IPS-NIHi7 (cell line): ENCODE results near the gene CYP26A1.

Experiments used
- DNase-seq: peaks from one replicate; pipeline ENCODE4 v3.0.0; 2012; ENCODE audit warnings: mixed read lengths; ENCODE audit errors: extremely low spot score

The CYP26A1 gene, protein sequence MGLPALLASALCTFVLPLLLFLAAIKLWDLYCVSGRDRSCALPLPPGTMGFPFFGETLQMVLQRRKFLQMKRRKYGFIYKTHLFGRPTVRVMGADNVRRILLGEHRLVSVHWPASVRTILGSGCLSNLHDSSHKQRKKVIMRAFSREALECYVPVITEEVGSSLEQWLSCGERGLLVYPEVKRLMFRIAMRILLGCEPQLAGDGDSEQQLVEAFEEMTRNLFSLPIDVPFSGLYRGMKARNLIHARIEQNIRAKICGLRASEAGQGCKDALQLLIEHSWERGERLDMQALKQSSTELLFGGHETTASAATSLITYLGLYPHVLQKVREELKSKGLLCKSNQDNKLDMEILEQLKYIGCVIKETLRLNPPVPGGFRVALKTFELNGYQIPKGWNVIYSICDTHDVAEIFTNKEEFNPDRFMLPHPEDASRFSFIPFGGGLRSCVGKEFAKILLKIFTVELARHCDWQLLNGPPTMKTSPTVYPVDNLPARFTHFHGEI

DNA sequence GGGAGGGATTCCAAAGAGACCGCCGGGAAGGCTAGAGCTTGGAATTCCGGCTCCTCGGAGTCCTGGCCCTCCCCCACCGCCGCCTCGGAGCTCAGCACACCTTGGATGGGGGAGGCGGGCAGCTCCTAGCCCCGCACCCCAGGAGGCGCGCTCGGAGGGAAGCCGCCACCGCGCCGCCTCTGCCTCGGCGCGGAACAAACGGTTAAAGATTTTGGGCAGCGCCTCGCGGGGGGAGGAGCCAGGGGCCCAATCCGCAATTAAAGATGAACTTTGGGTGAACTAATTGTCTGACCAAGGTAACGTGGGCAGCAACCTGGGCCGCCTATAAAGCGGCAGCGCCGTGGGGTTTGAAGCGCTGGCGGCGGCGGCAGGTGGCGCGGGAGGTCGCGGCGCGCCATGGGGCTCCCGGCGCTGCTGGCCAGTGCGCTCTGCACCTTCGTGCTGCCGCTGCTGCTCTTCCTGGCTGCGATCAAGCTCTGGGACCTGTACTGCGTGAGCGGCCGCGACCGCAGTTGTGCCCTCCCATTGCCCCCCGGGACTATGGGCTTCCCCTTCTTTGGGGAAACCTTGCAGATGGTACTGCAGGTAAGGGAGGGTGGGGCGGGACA, at the start of gene CYP26A1:
CYP26A1 (plus strand) TSS at position 355 of the 608 bp plus-strand sequence; CDS start at position 397, 42 bp downstream.
- DNase-seq, result peak; percentile 78

DNA sequence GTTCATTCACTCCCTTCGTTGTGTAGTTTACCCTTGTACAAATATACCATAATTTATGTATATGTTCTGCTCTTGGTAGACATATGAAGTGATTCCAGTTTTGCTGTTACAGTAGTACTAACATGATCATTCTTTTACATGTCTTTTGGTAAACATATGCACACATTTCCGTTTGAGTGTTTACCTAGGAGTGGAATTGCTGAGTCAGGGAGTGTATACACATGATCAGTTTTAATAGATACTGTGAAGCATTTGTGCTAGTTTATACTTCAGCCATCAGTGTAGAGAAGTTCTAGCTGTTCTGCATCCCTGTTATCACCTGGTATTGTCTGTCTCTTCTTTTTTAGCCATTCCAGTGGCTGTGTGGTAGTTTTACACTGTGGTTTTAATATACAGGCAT, 47.6 kb upstream of the CYP26A1 start:
- DNase-seq, result no peak

DNA sequence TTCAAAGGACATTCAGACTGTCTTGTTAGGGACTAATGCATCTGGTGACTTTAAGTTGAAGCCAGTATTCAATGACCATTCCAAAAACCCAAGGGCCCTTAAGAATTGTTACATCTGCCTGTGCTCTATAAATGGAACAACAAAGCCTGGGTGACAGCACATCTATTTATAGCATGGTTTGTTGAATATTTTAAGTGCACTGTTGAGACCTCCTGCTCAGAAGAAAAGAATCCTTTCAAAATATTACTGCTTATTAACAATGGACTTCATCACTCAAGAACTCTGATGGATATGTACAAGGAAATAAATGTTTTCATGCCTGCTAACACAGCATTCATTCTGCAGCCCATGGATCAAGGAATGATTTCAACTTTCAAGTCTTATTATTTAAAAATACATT, 46.2 kb upstream of the CYP26A1 start:
- DNase-seq, result no peak

DNA sequence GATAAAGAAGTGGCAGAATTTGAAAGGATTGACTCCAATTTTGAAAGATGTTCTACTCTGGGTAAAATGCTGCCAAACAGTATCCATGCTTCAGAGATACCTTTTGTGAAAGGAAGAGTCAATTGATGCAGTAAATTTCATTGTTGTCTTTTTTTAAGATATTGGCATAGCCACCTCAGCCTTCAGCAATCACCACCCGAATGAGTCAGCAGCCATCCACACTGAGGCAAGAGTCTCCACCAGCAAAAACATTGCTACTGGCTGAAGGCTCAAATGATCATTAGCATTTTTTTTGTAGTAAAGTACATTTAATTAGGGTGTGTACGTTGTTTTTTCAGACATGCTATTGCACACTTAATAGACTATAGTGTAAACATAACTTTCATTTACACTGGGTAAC, 44.8 kb upstream of the CYP26A1 start:
- no peak for DNase-seq

GRCh38 chr10:93030409-93030808, 43.3 kb upstream of the CYP26A1 start:
- no peak for DNase-seq

GRCh38 chr10:93032105-93032808, 41.4 kb upstream of the CYP26A1 start:
- no peak for DNase-seq

DNA sequence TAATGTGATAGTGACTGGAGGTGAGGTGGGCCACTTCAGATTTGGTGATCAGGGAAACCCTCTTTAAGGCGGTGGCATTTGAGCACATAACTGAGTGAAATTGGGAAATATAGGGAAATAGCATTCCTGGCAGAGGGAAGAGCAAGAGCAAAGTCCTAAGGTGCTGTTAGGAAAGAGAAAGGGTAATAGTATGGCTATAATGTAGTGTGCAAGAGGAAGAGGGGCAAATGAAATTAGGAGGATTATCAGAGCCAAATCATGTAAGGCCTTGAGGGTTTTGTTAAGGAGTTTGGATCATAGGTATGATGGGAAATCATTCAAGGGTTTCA, 40.9 kb upstream of the CYP26A1 start:
- no peak for DNase-seq

DNA sequence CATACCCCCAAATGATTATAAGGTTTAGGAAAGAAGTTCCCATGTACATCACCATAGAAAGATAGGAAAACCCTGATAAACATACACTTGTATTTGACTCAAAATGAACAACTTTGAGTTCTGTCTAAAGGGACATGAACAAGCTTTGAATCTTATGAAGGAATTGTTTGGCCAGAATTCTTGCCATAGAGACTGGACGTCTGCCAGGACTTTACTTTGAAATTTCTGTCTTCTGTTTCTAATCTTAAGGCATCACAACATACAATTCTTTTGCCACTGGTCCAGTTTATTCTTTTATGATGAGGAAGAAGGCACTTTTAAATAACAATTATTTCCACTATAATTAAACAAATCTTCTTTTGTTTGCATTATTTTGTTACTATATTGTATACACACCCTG, 39.3 kb upstream of the CYP26A1 start:
- DNase-seq, result no peak

DNA sequence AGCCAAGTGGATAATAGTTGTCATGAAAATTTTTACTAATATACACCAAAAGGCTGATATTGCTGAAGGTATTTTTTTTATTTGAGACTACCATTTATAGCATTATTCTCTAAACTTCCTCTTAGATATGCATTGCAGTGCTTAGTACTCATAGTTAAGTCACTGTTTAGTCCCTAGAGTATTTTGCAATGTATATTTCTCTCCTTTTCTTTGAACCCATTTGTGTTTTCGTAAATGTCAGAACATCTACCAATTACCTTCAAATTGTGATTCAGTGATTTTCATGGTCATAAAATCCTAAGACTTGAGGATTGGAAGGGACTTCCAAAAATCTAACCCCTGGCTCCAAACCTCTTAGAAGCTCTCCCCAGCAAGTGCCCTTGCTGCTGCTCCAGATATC, 34.6 kb upstream of the CYP26A1 start:
- DNase-seq, result no peak

DNA sequence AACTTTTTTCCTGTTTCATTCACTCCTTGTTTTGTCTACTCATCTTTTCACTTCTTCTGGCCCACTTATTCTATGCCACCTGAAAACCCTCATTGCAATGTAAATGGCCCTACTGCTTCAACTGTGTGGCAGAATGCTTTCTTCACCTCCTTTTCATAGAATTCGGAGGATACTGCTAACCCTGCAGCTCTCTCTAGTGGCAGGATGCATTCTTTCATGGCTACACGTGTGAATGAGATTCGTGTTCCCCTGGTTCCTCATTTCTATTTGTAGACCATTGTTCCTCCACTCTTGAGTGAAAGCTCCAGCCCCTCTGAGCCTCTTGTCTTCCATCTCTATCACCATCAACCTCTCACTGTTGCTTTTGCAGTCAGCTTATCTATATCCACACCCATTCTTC, 34.0 kb upstream of the CYP26A1 start:
- DNase-seq, result peak; percentile 69

DNA sequence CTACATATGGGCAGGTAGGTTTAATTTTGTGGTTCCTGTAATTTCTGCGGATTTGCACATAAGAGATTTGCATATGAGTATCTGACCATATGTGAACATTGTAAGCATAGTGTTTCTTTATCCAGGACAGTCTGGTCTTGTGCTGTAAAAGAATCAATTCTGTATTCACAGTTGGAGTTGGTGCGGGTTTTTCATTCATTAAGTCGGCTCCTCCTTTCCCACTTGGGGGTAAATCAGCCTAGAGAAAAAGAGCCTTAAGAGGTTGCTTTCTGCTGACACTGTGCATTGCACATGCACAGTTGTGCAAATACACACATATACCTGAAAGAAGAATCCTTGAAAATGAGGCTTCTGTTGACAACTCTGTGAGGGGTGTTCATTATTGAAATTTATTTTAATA, 19.2 kb upstream of the CYP26A1 start:
- DNase-seq, result no peak

DNA sequence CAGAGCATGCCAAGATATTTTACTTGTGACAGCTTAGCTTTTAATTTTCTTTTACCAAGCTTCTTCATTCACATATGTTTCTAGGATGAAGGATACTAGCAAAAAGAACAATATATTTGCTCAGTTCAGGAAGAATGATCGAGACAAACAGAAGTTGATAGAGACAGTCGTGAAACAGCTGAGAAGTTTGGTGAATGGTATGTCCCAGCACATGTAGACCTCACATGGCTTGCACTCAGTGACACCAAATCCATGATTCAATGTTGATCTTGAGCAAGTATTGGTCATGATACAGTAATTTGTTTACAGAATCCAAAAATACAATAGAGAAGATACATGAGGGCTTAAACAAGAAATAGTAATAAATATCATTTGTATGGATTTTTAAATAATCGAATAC, 15.6 kb upstream of the CYP26A1 start:
- no peak for DNase-seq

GRCh38 chr10:93059975-93060886, 13.5 kb upstream of the CYP26A1 start, which contains the start of gene CYP26C1:
Gene CYP26C1, plus strand, starts transcription at chr10:93060798. Its CDS starts 466 bp downstream, at chr10:93061264.
- peak; percentile 46 for DNase-seq

- DNase-seq, result peak; percentile 26
Observed at GRCh38 chr10:93060887-93061593, 12.7 kb upstream of the CYP26A1 start.

- DNase-seq, result no peak
Observed at GRCh38 chr10:93061594-93062513, 11.8 kb upstream of the CYP26A1 start.

GRCh38 chr10:93062514-93063143, 11.1 kb upstream of the CYP26A1 start:
- peak; percentile 78 for DNase-seq

DNA sequence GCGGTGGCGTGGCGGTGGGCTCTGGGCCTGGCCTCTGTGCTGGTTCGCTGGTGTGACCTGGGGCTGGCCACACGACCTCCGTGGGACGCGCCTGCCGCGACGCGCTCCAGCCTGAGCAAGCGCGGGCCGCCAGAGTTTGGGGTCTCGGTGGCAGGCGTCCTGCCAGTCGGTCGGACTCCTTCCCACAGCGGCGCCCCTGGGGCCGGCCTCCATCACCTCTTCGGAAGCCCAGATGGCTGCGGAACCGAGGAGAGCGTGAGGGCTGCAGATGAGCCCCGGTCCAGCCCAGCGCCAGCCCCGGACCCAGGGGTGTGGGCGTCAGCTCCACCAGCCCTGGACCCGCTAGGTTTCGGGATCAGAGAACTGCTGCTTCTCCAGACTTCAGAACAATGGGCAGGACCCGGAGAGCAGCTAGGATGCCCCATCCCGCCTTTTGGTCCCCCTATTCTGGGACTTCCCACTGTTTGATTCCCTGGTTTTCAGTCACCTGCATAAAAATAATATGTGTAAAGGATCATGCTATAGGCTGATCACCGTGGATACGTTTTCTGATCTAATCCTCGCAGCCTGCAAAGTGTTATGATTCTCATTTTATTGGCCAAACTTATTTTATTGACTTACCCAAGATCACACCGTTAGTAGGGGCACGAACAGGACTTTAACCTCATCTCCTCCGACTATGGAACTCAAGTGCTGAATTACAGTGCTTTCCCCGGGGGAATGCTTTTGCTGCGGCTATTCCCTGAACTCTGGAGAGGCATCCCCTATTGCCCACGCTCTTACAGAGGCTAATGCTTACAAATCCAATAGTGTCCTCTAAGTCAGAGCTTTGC, 10.3 kb upstream of the CYP26A1 start:
- DNase-seq, result no peak

DNA sequence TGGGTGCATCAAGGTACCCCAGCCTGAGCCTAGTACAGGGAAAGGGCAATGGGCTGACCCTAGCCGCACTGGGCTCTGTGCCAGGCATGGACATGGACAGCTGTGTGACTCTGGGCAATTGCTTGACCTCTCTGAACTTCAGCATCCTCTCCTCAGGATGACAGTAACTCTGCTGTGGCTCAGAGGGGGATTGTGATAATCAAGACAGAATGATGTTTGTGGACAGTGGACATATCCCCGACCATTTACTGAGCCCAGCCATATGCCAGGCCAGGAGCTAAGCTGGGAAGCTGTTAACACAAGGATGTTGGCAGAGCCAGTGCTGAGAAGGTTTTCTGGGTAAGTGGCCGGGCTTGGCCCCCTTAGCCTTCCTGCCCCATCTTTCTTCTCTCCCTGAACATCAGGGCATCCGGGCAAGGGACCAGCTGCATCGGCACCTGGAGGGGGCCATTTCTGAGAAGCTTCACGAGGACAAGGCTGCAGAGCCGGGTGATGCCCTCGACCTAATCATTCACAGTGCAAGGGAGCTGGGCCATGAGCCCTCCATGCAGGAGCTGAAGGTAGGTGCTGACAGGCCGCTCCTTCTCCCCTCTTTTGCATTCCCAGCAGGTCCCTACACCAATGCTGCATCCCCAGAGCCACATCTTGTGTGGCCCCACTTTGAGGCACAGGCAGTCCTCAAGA, 9.6 kb upstream of the CYP26A1 start:
- DNase-seq, result no peak
